HepG2 (cell line): ENCODE data around the gene OXLD1. TPM values are rescaled to one million over a fixed set of nuclear protein-coding genes. Genes with fewer than 3 reads are reported as not detected.

Experiments
- ARID3A ChIP-seq: IDR thresholded peaks from 2 replicates; pipeline ENCODE4 v1.6.1; 2012; ENCODE audit warnings: low read depth, low read length, improper control_type of control experiment
- FOXA3 ChIP-seq: IDR thresholded peaks from 2 replicates; pipeline ENCODE4 v1.6.1; 2016; ENCODE audit warnings: missing genetic modification reagents, missing compliant biosample characterization
- GATAD2A ChIP-seq: IDR thresholded peaks from 2 replicates; pipeline ENCODE4 v1.6.1; 2016
- HMGXB3 ChIP-seq: sonication (generic); formaldehyde crosslinking; IDR thresholded peaks from 2 replicates; pipeline ENCODE4 v1.4.0; 2020; ENCODE audit warnings: missing genetic modification reagents, borderline replicate concordance
- KDM3A ChIP-seq: IDR thresholded peaks from 2 replicates; pipeline ENCODE4 v1.6.1; 2018; ENCODE audit warnings: low read depth, missing compliant biosample characterization
- KLF13 ChIP-seq: sonication (generic); formaldehyde crosslinking; IDR thresholded peaks from 2 replicates; pipeline ENCODE4 v1.4.0; 2020; ENCODE audit warnings: mild to moderate bottlenecking, missing genetic modification reagents
- MTF2 ChIP-seq: sonication (generic); formaldehyde crosslinking; IDR thresholded peaks from 2 replicates; pipeline ENCODE4 v1.5.0; 2020; ENCODE audit warnings: missing genetic modification reagents, borderline replicate concordance
- MXD1 ChIP-seq: sonication (generic); formaldehyde crosslinking; IDR thresholded peaks from 2 replicates; pipeline ENCODE4 v1.4.0; 2020; ENCODE audit warnings: mild to moderate bottlenecking, missing genetic modification reagents
- NFRKB ChIP-seq: fragments of 450-650 bp; IDR thresholded peaks from 2 replicates; pipeline ENCODE4 v1.6.1; 2017
- REXO4 ChIP-seq: sonication (generic); formaldehyde crosslinking; IDR thresholded peaks from 2 replicates; pipeline ENCODE4 v1.8.0; 2022; ENCODE audit warnings: missing genetic modification reagents, mild to moderate bottlenecking, borderline replicate concordance
- SCMH1 ChIP-seq: sonication (generic); formaldehyde crosslinking; IDR thresholded peaks from 2 replicates; pipeline ENCODE4 v1.9.0; 2021; ENCODE audit warnings: missing genetic modification reagents, mild to moderate bottlenecking, borderline replicate concordance
- XBP1 ChIP-seq: sonication (generic); formaldehyde crosslinking; IDR thresholded peaks from 2 replicates; pipeline ENCODE4 v1.5.0; 2020; ENCODE audit warnings: missing genetic modification reagents
- ZBTB34 ChIP-seq: sonication (generic); formaldehyde crosslinking; IDR thresholded peaks from 2 replicates; pipeline ENCODE4 v1.8.0; 2022; ENCODE audit warnings: mild to moderate bottlenecking, missing genetic modification reagents
- ZBTB42 ChIP-seq: sonication (generic); formaldehyde crosslinking; IDR thresholded peaks from 2 replicates; pipeline ENCODE4 v1.5.0; 2020; ENCODE audit warnings: mild to moderate bottlenecking, missing genetic modification reagents
- ZNF674 ChIP-seq: sonication (generic); formaldehyde crosslinking; IDR thresholded peaks from 2 replicates; pipeline ENCODE4 v1.5.0; 2020; ENCODE audit warnings: low read depth, mild to moderate bottlenecking, missing genetic modification reagents
- ZNF720 ChIP-seq: sonication (generic); formaldehyde crosslinking; IDR thresholded peaks from 2 replicates; pipeline ENCODE4 v1.4.0; 2020; ENCODE audit warnings: missing genetic modification reagents
- ZNF883 ChIP-seq: sonication (generic); formaldehyde crosslinking; IDR thresholded peaks from 2 replicates; pipeline ENCODE4 v1.5.1; 2020; ENCODE audit warnings: mild to moderate bottlenecking, missing genetic modification reagents; ENCODE audit errors: not compliant biosample characterization
- ZNF891 ChIP-seq: sonication (generic); formaldehyde crosslinking; IDR thresholded peaks from 2 replicates; pipeline ENCODE4 v1.5.0; 2020; ENCODE audit warnings: mild to moderate bottlenecking, missing genetic modification reagents
- ZSCAN29 ChIP-seq: sonication (generic); formaldehyde crosslinking; conservative IDR thresholded peaks from 2 replicates; pipeline ENCODE4 v1.4.0; 2020; ENCODE audit warnings: mild to moderate bottlenecking, missing genetic modification reagents
- polyA plus RNA-seq, 8 experiments: library from polyadenylated mRNA; depleted of rRNA in 3 of 8; stranded (reverse) in 7 of 8; unstranded in 1 of 8; fragments of >200 nt; fragmentation: Illumina TruSeq in 4 of 8; extraction: Trizol in 4 of 8; gene quantifications; 2 replicates each; pipeline versions ENCODE4 v1.2.1 to v1.2.3, GENCODE V29; 2011 to 2016; ENCODE audit warnings: low read depth in 4 of 8, missing spikeins in 1 of 8, mixed read lengths in 1 of 8; ENCODE audit not compliant: insufficient read depth in 1 of 8
- total RNA-seq, 5 experiments: library from RNA; depleted of rRNA; stranded (reverse); fragments of >200 nt; fragmentation: Illumina TruSeq; extraction: Trizol; gene quantifications; 2 replicates each; pipeline ENCODE4 v1.2.3, GENCODE V29; 2016; ENCODE audit warnings: low read depth in 1 of 5

Gene OXLD1
- total and polyA plus RNA-seq, 2 of the 13 experiments (the other 11 are each of a cell fraction or from before 2014, with no cell fraction given): 27.1 to 37.5 TPM

GRCh38 chr17:81711814-81712467 is 45.5 kb upstream of the OXLD1 start, which contains the start of gene SLC25A10 (continued):
- TF ChIP-seq HMGXB3 (peak; percentile 92), ARID3A (no peak), REXO4 (CRISPR knock-in tag) (peak; percentile 99), GATAD2A (CRISPR knock-in tag) (peak; percentile 94), ZNF883 (CRISPR knock-in tag) (peak; percentile 100), ZSCAN29 (CRISPR knock-in tag) (peak; percentile 89; the same call in 1 of the 2 replicates), NFRKB (no peak), SCMH1 (CRISPR knock-in tag) (no peak), ZNF674 (peak; percentile 87), XBP1 (CRISPR knock-in tag) (peak; percentile 94), ZNF720 (CRISPR knock-in tag) (peak; percentile 95; the same call in 1 of the 2 replicates), ZNF891 (CRISPR knock-in tag) (peak; percentile 95), ZBTB34 (CRISPR knock-in tag) (peak; percentile 86), KDM3A (peak; percentile 96), KLF13 (CRISPR knock-in tag) (peak; percentile 99), ZBTB42 (CRISPR knock-in tag) (peak; percentile 72; the same call in 1 of the 2 replicates), FOXA3 (CRISPR knock-in tag) (peak; percentile 92), MXD1 (peak; percentile 99), MTF2 (CRISPR knock-in tag) (peak; percentile 81; the same call in 1 of the 2 replicates)
